ENCODE results near the gene ZNF362.

ZNF362 gene

DNA sequence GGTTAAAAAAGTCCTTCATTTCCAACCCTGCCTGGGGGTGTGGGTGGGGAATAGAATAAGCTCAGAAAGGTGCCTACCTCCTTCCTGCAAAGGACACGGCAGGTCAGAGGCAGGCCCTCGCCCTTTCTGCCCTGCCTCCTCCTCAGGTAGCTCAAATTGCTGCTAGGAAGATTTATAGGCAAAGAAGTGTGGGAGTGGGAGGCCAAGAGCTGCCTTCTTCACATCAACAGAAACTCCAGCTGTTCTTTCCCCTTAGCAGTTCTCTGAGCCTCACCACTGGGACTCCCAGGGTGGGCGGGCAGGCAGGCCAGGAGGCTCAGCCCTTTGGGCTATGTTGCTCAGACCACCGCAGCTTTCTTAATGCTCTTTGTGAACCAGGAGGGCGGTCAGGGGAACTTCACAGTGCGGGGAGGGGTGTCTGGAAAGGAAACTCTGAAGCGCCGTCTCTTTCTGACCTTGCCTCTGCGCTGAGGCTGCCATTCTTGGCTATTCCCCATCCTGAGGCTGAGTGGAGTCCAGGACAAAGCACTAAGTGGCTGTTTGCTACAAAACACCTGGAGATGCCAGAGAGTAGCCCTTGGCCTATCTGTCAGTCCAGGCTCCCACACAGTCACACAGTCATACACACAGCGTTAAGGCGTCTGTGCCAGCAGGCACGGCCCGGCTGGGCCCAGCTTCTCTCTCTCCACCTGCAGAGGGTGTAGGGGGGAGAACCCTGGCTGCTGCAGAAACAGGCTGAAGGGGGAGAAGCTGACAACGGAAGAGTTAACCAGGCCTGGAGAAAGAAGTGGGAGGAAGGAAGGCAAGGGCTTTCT is 67.6 kb downstream of the ZNF362 start:
- FAIRE-seq (no peak), DNase-seq (ENCODE audit: insufficient read length, low spot score) (no peak)
- TF ChIP-seq POLR2A (IDR thresholded peaks at IDR 0.05; ENCODE audit: low read depth, low read length) (no peak), POU2F2 (IDR thresholded peaks at IDR 0.05; ENCODE audit: low read depth, low read length) (no peak), POLR2AphosphoS5 (IDR thresholded peaks at IDR 0.05; ENCODE audit: low read depth, low read length) (no peak), PAX5 (IDR thresholded peaks at IDR 0.05; ENCODE audit: insufficient read depth, low read length, severe bottlenecking) (no peak), SPI1 (IDR thresholded peaks at IDR 0.05; ENCODE audit: low read depth, low read length) (no peak), TAF1 (IDR thresholded peaks at IDR 0.05; ENCODE audit: low read depth, low read length) (no peak)

DNA sequence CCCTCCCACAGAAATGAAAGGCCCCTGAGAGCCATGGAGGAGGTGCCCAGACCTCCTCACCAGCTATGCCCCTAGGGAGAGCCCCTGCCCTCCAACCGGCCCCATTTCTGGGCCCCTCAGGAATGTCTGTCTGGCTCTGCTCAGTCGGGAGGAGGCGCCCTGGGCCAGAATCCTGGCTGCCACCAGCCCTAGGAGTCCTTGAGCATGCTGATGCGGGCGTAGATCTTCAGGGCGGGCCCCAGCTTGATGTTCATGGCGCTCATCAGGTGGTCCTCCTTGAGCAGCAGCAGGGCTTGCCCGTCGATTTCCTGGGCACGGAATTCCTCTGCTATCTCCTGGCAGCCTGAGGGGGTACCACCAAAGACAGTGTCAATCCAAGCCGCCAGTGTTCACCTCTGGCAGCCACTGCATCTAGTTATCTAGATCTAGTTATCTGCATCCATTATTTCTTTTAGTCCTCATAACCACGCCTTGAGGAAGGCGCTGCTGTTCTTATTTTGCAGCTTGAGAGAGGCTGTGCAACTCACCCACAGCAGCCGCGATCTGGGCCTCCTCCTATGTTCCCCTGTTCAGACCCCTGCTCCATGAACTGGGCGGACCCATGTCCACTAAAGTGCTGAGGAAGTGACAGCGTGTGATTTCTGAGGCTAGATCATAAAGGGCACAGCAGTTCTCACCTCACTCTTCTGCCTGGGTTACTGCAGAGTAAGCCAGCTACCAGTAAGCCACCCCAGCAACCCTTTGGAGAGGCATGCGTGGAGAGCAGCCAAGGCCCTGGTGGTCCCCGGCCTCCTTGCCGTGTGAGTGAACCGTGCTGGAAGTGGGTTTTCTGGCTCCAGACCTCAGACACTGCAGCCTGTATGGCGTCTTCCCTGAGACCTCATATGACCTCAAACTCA is 68.6 kb downstream of the ZNF362 start:
- DNase-seq (ENCODE audit: insufficient read length, low spot score) (no peak), FAIRE-seq (no peak)
- TF ChIP-seq POLR2AphosphoS5 (IDR thresholded peaks at IDR 0.05; ENCODE audit: low read depth, low read length), result no peak
- no peak for TF ChIP-seq POLR2A (IDR thresholded peaks at IDR 0.05; ENCODE audit: low read depth, low read length)
- no peak for TF ChIP-seq POU2F2 (IDR thresholded peaks at IDR 0.05; ENCODE audit: low read depth, low read length)
- TF ChIP-seq PAX5 (IDR thresholded peaks at IDR 0.05; ENCODE audit: insufficient read depth, low read length, severe bottlenecking), result no peak
- no peak for TF ChIP-seq SPI1 (IDR thresholded peaks at IDR 0.05; ENCODE audit: low read depth, low read length)
- no peak for TF ChIP-seq TAF1 (IDR thresholded peaks at IDR 0.05; ENCODE audit: low read depth, low read length)

DNA sequence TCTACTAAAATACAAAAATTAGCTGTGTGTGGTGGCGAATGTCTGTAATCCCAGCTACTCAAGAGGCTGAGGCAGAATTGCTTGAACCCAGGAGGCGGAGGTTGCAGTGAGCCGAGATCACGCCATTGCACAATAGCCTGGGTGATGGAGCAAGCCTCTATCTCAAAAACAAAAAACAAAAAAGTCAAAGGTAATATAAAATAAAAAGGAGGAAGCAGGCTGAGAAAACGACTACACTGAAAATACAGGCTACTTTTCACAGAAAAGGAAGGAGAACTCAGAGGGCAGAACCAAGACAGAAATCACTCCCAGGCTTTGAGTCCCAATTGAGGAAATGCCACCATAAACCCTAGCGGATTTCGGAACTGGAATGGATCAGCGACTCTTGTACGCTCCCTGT is 70.5 kb downstream of the ZNF362 start:
- DNase-seq (ENCODE audit: insufficient read length, low spot score) (no peak), FAIRE-seq (no peak)
- TF ChIP-seq SPI1 (IDR thresholded peaks at IDR 0.05; ENCODE audit: low read depth, low read length) (no peak), PAX5 (IDR thresholded peaks at IDR 0.05; ENCODE audit: insufficient read depth, low read length, severe bottlenecking) (no peak), TAF1 (IDR thresholded peaks at IDR 0.05; ENCODE audit: low read depth, low read length) (no peak)

DNA sequence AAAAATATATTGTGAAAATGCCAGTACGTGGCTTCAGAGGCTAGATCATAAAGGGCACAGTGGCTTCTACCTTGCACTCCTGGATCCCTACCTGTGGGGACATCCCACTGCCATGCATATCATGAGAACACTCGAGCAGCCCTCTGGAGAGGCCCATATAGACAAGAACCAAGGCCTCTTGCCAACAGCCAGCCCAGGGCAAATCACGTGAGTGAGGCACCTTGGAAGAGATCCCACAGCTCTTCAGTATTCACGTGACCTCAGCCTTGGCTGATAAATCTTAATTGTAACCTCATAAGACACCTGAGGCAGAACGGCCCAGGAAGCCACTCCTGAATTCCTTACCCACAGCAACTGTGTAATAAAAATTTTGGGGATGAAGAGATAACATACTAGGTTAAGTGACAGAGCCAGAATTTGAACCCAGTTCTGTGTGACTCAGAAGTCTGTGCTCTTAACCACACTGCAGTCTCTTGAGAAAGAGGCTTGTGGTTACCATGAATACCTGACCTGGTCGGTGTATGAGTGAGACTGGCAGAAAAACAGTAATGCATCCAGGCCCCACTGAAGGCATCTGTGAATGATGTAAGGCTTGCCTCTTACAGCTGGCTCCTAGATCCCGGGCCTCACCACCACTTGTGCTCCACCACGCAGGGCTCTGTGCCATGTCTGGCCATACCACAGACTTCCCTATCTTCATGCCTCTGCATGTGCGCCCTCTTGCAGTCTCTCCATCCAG is 71.5 kb downstream of the ZNF362 start:
- DNase-seq (ENCODE audit: insufficient read length, low spot score) (no peak), FAIRE-seq (no peak)

DNA sequence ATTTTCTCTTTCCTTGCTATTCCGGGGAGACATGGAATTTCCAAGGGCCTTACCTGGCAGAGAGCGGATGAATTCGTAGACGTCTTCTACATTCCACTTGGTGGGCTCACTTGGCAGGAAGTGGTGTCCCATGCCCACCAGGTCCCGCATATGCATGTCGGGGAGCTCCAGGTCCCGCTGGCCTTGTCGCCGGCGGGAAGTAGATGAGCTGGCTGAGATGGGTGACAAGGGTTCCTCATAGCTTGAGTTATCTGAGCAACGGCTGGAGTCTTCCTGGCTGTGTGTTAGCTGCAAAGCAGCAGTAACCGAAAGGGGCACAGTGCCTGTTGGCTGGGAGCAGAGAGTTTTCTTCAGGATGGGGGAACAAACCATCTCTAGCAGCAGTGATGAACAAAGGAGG is 72.5 kb downstream of the ZNF362 start:
- TF ChIP-seq TAF1 (IDR thresholded peaks at IDR 0.05; ENCODE audit: low read depth, low read length) (no peak), SPI1 (IDR thresholded peaks at IDR 0.05; ENCODE audit: low read depth, low read length) (no peak), POU2F2 (IDR thresholded peaks at IDR 0.05; ENCODE audit: low read depth, low read length) (no peak), PAX5 (IDR thresholded peaks at IDR 0.05; ENCODE audit: insufficient read depth, low read length, severe bottlenecking) (no peak), POLR2AphosphoS5 (IDR thresholded peaks at IDR 0.05; ENCODE audit: low read depth, low read length) (no peak), POLR2A (IDR thresholded peaks at IDR 0.05; ENCODE audit: low read depth, low read length) (no peak)
- FAIRE-seq, result no peak
- no peak for DNase-seq (ENCODE audit: insufficient read length, low spot score)

More for the DNA sequence above, 71.5 kb downstream of the ZNF362 start:
- TF ChIP-seq PAX5 (IDR thresholded peaks at IDR 0.05; ENCODE audit: insufficient read depth, low read length, severe bottlenecking), result no peak
- TF ChIP-seq TAF1 (IDR thresholded peaks at IDR 0.05; ENCODE audit: low read depth, low read length), result no peak
- no peak for TF ChIP-seq SPI1 (IDR thresholded peaks at IDR 0.05; ENCODE audit: low read depth, low read length)
- TF ChIP-seq POLR2AphosphoS5 (IDR thresholded peaks at IDR 0.05; ENCODE audit: low read depth, low read length), result no peak
- TF ChIP-seq POU2F2 (IDR thresholded peaks at IDR 0.05; ENCODE audit: low read depth, low read length), result no peak
- no peak for TF ChIP-seq POLR2A (IDR thresholded peaks at IDR 0.05; ENCODE audit: low read depth, low read length)

DNA sequence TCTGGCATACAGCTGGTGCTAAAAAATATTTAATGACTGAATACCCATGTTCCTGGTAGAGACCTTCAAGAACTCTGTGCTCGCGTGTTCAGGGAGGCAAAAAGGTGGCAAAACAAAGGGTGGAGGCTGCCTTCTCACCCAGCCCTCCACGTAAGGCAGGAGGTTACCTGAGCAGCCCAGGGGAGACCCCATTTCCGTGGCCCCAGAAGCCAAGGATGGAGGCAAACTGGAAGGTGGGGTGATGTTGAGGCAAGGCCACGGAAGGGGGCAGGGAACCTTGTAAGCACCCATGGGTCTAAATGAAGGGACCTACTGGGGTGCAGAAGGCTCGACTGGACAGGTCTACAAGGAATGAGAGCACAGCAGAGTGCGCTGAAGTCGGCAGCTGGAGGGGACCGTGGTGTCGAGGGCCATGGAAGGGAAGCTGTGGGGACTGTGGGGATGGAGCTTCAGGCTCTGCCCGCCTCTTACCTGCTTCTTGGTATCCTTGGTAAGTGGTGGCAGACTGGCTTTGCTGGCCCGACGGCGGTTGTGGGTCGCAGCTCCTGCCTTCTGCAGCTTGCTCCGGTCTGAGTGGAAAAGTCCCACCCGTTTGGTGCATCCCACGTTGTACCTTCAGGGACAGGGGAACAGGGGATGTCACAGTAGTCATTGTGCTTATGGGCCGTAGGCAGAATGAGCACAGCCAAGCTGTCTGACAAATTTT is 73.5 kb downstream of the ZNF362 start:
- DNase-seq (ENCODE audit: insufficient read length, low spot score) (no peak), FAIRE-seq (no peak)
- no peak for TF ChIP-seq POLR2AphosphoS5 (IDR thresholded peaks at IDR 0.05; ENCODE audit: low read depth, low read length)
- no peak for TF ChIP-seq POLR2A (IDR thresholded peaks at IDR 0.05; ENCODE audit: low read depth, low read length)
- TF ChIP-seq POU2F2 (IDR thresholded peaks at IDR 0.05; ENCODE audit: low read depth, low read length), result no peak
- TF ChIP-seq PAX5 (IDR thresholded peaks at IDR 0.05; ENCODE audit: insufficient read depth, low read length, severe bottlenecking), result no peak
- TF ChIP-seq SPI1 (IDR thresholded peaks at IDR 0.05; ENCODE audit: low read depth, low read length), result no peak
- no peak for TF ChIP-seq TAF1 (IDR thresholded peaks at IDR 0.05; ENCODE audit: low read depth, low read length)

DNA sequence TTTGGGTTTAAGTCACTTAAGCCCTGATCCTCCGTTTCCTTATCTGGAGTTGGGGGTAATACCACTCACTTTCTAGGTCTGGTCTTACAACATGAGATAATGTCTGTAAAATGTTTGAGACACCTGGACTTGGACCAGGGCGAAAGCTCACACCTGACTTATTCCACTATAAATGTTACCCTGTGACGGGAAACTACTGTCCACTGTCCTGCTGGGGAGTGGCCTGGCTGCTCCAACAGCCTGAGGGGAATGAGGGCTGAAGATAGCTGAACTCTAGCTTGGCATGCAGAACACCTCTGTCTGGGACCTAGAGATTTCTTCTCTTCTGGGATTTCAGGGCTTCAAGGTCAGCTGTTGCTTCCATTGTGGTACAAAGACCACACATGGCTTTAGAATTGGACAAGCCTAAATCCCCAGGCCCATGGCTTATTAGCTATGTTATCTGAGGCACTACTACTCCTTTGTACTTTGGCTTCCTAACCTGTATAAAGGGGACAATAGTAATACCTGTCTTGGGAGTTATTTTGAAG is 74.1 kb downstream of the ZNF362 start:
- FAIRE-seq (no peak), DNase-seq (ENCODE audit: insufficient read length, low spot score) (no peak)
- TF ChIP-seq SPI1 (IDR thresholded peaks at IDR 0.05; ENCODE audit: low read depth, low read length) (no peak), POU2F2 (IDR thresholded peaks at IDR 0.05; ENCODE audit: low read depth, low read length) (no peak), POLR2A (IDR thresholded peaks at IDR 0.05; ENCODE audit: low read depth, low read length) (no peak), TAF1 (IDR thresholded peaks at IDR 0.05; ENCODE audit: low read depth, low read length) (no peak), POLR2AphosphoS5 (IDR thresholded peaks at IDR 0.05; ENCODE audit: low read depth, low read length) (no peak), PAX5 (IDR thresholded peaks at IDR 0.05; ENCODE audit: insufficient read depth, low read length, severe bottlenecking) (no peak)

DNA sequence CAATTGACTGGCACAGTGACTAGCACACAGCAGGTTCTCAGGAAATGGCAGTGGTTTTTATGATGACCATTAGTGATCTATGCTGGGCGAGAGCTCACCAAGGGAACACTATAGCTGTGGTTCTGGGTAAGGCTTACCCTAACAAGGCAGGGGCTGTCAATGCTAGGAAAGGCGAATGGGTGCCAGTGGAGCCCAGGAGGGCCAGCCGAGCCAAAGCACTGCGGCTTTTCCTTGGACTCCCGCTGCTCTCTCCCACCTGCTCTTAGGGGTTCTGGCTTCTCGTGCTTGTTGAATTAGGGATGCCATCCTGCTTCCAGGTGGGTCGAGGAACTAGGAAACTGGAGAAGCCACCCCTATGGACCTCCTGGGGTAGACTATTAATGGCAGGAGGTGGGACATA is 74.6 kb downstream of the ZNF362 start:
- DNase-seq (ENCODE audit: insufficient read length, low spot score), result no peak
- no peak for FAIRE-seq
- TF ChIP-seq SPI1 (IDR thresholded peaks at IDR 0.05; ENCODE audit: low read depth, low read length) (no peak), TAF1 (IDR thresholded peaks at IDR 0.05; ENCODE audit: low read depth, low read length) (no peak), POLR2AphosphoS5 (IDR thresholded peaks at IDR 0.05; ENCODE audit: low read depth, low read length) (no peak), POLR2A (IDR thresholded peaks at IDR 0.05; ENCODE audit: low read depth, low read length) (no peak), PAX5 (IDR thresholded peaks at IDR 0.05; ENCODE audit: insufficient read depth, low read length, severe bottlenecking) (no peak), POU2F2 (IDR thresholded peaks at IDR 0.05; ENCODE audit: low read depth, low read length) (no peak)
